Measurements from ENCODE around the gene ANXA4.

DNA sequence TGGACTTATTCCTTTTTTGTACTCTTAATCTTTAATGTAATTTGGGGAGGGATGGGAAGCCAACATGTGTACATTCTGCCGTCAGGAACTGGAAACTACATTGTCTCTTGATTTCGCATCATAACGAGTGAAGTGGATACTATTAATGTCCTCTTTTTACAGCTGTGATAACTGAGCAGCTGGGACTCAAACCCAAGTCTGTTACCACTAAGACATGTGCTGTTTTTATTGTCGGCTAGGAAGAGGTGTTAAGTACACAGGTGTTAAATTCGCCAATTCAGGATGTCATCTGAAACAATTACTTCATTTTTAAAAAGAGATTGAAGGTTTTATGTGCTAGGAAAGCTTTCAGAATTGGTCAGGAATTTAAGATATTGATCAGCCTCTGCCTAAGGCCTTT is 94.4 kb downstream of the ANXA4 start:
- no peak for TF ChIP-seq PRRX2 (CRISPR knock-in tag; IDR thresholded peaks at IDR 0.05)
- no peak for TF ChIP-seq CREM (CRISPR knock-in tag; IDR thresholded peaks at IDR 0.05)
